Activated CD8-positive, alpha-beta memory T cell treated with anti-CD3 and anti-CD28 coated beads, Interleukin-2, amount 50 U/mL, for 1 hour (primary cell): Measurements from ENCODE around the gene NPB.
"Not testable (repeated sequence)": the region's sequence is repeated elsewhere in the genome, so short reads cannot be mapped to it uniquely, and the experiment has no call there.

ENCODE experiments used
- DNase-seq: peaks from one replicate; pipeline ENCODE4 v3.0.0-alpha.2; 2020; ENCODE audit errors: extremely low read depth

The NPB gene

GRCh38 chr17:81911969-81912368 is 9.9 kb downstream of the NPB start:
- DNase-seq, result no peak

GRCh38 chr17:81912441-81913309 is 10.6 kb downstream of the NPB start:
- DNase-seq, result no peak

GRCh38 chr17:81913394-81914102 is 11.5 kb downstream of the NPB start:
- no peak for DNase-seq

GRCh38 chr17:81914103-81914850 is 12.2 kb downstream of the NPB start:
- DNase-seq, result no peak

GRCh38 chr17:81915331-81915730 is 13.3 kb downstream of the NPB start:
- no peak for DNase-seq

GRCh38 chr17:81916234-81917001 is 14.4 kb downstream of the NPB start:
- no peak for DNase-seq

- DNase-seq, result peak; percentile 43
Observed at GRCh38 chr17:81917565-81918332, 15.7 kb downstream of the NPB start, which contains the start of gene SIRT7. Gene SIRT7, minus strand, starts transcription at chr17:81918176. Its CDS starts 45 bp downstream, at chr17:81918131.

GRCh38 chr17:81918333-81918669 is 16.3 kb downstream of the NPB start:
- not testable (repeated sequence) for DNase-seq

GRCh38 chr17:81918832-81919545 is 17.0 kb downstream of the NPB start:
- no peak for DNase-seq

GRCh38 chr17:81920612-81921536 is 18.8 kb downstream of the NPB start:
- no peak for DNase-seq

- no peak for DNase-seq
Observed at GRCh38 chr17:81921537-81921862, 19.5 kb downstream of the NPB start.

GRCh38 chr17:81921996-81922565 is 20.0 kb downstream of the NPB start:
- no peak for DNase-seq

GRCh38 chr17:81922566-81923301 is 20.7 kb downstream of the NPB start:
- no peak for DNase-seq

- no peak for DNase-seq
Observed at GRCh38 chr17:81923302-81924260, 21.5 kb downstream of the NPB start.

- no peak for DNase-seq
Observed at GRCh38 chr17:81924557-81925532, 22.8 kb downstream of the NPB start.
